Measurements from ENCODE around the gene CYP4V2. TPM values are rescaled to one million over a fixed set of nuclear protein-coding genes. Genes with fewer than 3 reads are reported as not detected.

Gene CYP4V2
- polyA plus RNA-seq: 18.9 TPM

DNA sequence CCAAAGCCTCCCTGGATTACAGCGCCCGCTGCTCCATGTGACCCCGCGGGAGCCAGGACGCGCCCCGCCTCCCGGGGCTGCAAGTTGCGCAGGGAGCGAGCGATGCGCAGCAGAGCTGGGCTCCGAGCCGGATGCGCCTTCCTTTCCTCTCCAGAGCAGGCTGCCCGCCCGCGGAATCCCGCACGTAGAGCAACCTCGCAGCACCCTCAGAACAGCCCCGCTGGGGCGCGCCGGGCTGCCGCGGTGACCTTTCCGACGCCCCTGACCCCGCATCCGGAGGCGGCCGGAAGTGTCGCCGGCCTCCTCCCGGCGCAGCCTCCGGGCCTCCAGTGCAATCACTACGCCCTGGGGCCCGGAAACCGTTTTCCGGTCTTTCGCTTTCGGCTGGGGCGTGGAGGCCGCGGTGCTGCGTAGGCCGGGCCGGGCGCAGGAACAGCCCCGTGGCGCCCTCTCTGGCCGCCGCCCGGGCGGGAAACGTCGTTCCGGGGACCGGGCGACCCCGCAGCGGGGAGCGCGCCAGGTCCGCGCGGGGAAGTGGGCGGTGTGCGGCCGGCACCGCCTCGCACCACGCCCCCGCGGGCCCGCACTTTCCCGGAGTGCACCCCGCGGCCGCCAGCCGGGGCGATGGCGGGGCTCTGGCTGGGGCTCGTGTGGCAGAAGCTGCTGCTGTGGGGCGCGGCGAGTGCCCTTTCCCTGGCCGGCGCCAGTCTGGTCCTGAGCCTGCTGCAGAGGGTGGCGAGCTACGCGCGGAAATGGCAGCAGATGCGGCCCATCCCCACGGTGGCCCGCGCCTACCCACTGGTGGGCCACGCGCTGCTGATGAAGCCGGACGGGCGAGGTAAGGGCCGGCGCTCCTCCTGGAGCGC, at the start of gene CYP4V2:
Gene CYP4V2, plus strand, starts transcription at position 368 of the 866 bp plus-strand sequence. Its CDS starts 257 bp downstream, at position 625.
- Mint-ChIP-seq H3K9me3 (no peaks in the 10 kb centered on the region), H3K36me3 (peaks cover 3% of the 10 kb centered on the region), H3K27ac (peak within 1 kb of the TSS; percentile 96 to 97 (median 96)), H3K27me3 (no peaks in the 10 kb centered on the region), H3K4me3 (peak within 1 kb of the TSS; percentile 91 to 99 (median 92)), H3K4me1 (peaks cover 20 to 31% (median 25%) of the 10 kb centered on the region in 3 donors)

DNA sequence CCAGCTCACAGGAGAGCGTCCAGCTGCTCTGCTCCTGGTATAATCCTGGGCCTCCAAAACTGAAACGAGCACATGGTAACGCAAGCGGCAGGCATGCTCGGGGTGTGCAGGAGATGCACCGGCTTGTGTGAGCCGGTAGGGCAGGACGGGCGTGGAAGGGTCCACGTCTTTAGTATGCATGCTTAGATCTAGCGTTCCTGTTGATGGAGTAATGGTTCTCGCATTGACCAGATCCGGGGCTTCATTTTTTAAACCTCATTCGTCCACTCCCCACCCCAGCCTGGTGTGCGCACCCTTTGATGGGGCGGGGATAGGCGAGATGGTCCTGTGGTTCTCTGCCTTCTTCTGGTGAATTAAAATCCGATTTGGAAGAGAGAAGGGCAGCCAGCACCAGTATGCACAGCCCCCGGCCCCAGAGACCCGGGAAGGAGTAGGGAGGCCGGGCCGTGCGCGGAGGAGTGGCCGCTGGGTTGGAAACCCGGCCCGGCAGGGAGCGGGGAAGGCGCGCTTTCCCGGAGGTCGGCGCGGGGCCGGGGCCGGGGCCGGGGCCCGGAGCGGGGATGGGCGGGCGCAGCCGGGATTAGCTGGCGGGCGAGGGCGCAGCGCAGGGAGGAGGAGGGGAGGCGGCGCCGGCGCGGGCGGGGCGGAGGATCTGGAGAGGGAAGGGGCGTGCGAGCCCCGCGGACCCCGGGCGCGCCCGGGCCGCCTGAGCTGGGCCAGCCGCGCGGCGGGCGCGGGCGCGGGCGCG, 47.0 kb upstream of the CYP4V2 start:
- Mint-ChIP-seq H3K4me3 (peak overlapping the region; percentile 16 to 86 (median 68)), H3K9me3 (no peaks in the 10 kb centered on the region), H3K4me1 (peaks cover 0 to 13% (median 11%) of the 10 kb centered on the region in 3 donors), H3K36me3 (peaks cover 4% of the 10 kb centered on the region), H3K27ac (peak overlapping the region in 1 of 3 donors; percentile 10), H3K27me3 (peaks cover 35% of the 10 kb centered on the region)

DNA sequence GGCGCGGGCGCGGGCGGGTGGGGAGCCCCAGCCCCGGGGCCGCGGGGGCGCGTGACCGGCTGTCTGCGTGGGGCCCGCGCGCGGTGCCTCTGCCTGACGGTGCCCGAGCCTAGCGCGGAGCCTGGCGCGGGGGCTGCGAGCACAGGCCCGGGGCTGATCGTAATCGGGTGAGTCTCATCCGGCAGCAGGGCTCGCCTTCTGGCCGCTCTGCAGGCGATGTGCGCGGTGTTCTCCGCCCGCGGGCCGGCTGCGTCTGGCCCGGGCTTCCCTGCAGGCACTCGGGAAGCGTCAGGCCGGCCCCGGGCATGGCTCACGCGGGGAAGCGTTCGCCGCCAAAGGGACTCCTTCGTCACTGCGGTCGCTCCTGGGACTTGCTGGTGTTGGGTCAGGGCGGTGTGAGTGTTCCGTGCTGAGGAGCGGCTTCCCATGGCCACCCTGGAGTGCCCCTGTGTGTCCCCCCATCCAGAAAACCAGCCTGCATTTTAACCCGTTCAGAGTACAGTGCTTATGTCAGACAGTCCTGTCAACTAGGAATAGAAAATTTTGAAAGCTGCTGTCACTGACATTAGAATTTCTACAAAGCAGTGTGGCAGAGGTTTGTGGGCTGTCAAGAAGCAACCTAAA, 46.3 kb upstream of the CYP4V2 start:
- H3K9me3 Mint-ChIP-seq: no peaks in the 10 kb centered on the region
- peak overlapping the region; percentile 2 to 89 (median 73) for H3K4me3 Mint-ChIP-seq
- H3K4me1 Mint-ChIP-seq: peaks cover 0 to 13% (median 11%) of the 10 kb centered on the region in 3 donors
- peaks cover 4% of the 10 kb centered on the region for H3K36me3 Mint-ChIP-seq
- no peak overlapping the region for H3K27ac Mint-ChIP-seq
- peaks cover 35% of the 10 kb centered on the region for H3K27me3 Mint-ChIP-seq

DNA sequence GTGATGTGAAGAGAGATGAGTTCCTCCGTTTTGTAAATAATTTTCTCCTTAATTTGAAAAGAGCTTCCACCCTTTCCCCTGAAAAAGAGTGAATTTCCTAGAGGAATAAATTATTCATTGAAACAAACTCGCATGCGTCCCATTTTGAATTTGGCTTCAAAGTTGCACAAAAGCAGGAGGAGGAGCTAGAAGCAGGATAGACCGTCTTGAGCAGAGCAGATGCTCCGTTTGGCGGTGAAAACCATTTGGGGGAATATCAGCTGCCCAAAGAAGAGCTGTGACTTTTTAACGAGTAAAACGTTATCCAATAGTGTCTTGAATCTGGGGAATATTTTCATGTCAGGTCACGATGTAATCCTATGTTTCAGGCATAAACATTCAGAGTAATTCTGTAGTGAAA, 44.9 kb upstream of the CYP4V2 start:
- no peak overlapping the region for H3K27ac Mint-ChIP-seq
- peaks cover 2% of the 10 kb centered on the region for H3K36me3 Mint-ChIP-seq
- H3K27me3 Mint-ChIP-seq: peaks cover 41% of the 10 kb centered on the region
- peaks cover 5 to 15% (median 14%) of the 10 kb centered on the region in 3 donors for H3K4me1 Mint-ChIP-seq
- no peak overlapping the region for H3K4me3 Mint-ChIP-seq
- no peaks in the 10 kb centered on the region for H3K9me3 Mint-ChIP-seq

GRCh38 chr4:186148336-186148975, 42.9 kb upstream of the CYP4V2 start:
- Mint-ChIP-seq H3K9me3 (no peaks in the 10 kb centered on the region), H3K27ac (no peak overlapping the region), H3K4me1 (peaks cover 7 to 18% (median 17%) of the 10 kb centered on the region in 3 donors), H3K4me3 (no peak overlapping the region), H3K36me3 (no peaks in the 10 kb centered on the region), H3K27me3 (peaks cover 45% of the 10 kb centered on the region)

DNA sequence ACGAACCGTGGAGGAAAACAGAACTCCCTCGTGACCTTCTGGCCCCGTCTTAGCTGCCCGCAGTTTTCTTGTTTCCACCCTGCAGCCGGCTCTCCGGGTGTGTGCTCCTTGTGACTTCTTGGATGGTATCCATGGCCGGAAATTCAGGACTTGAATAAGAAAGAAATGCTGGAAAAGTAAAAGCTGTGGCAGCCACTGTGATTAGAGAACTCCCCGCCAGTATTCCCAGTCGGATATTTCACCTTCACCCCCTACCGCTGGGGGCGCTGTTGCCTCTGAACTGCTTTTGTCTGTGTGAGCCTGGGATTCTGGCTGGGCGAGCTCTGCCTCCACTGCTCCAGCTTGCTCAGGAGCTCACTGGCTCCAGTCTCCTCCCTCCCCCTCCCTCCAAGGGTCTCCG, 41.5 kb upstream of the CYP4V2 start:
- no peaks in the 10 kb centered on the region for H3K9me3 Mint-ChIP-seq
- H3K4me1 Mint-ChIP-seq: peaks cover 7 to 13% (median 13%) of the 10 kb centered on the region in 3 donors
- H3K36me3 Mint-ChIP-seq: no peaks in the 10 kb centered on the region
- no peak overlapping the region for H3K4me3 Mint-ChIP-seq
- H3K27ac Mint-ChIP-seq: no peak overlapping the region
- H3K27me3 Mint-ChIP-seq: peaks cover 36% of the 10 kb centered on the region

DNA sequence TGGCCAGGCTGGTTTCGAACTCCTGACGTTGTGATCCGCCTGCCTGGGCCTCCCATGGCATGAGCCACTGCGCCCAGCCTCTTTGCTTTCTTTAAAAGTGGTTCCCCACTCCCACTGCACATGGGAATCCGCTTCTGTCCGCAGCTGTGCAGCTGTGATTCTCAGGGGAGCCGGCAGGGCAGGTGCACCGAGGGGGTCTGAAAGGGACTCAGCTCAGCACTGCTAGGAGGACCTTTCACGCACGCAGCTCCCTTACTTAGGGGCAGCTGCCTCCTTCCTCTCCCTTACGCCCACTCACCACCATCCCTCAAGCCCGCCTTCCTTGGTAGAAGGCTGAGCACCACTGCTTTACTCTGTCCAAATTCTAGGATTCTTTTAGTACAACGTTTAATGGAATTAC, 40.4 kb upstream of the CYP4V2 start:
- peaks cover 34% of the 10 kb centered on the region for H3K27me3 Mint-ChIP-seq
- peaks cover 6 to 7% (median 7%) of the 10 kb centered on the region in 3 donors for H3K4me1 Mint-ChIP-seq
- peak overlapping the region in 1 of 4 donors; percentile 75 for H3K4me3 Mint-ChIP-seq
- H3K36me3 Mint-ChIP-seq: no peaks in the 10 kb centered on the region
- peak overlapping the region in 1 of 3 donors; percentile 30 for H3K27ac Mint-ChIP-seq
- no peaks in the 10 kb centered on the region for H3K9me3 Mint-ChIP-seq

DNA sequence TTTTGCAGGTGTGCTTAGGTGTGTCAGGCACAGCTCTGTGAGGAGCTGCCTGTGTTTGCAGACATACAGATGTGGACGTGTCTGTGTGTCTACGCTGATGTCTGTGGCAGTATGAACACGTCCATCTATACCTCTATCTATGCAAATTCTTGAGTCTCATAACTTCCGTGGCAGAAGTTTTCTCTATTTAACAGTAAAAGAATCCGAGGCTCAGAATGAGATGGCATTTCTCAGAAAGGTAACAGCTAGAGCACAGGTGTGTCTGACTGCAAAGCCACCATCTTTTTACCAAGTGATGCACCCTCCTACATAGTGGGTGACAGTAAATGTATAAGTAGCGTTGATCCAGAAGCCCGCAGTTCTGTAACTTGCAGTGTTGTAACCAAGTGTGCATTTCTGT, 39.9 kb upstream of the CYP4V2 start:
- Mint-ChIP-seq H3K9me3 (no peaks in the 10 kb centered on the region), H3K4me1 (peaks cover 6 to 7% (median 7%) of the 10 kb centered on the region in 3 donors), H3K4me3 (peak overlapping the region in 2 of 4 donors; percentile 17 to 75), H3K36me3 (no peaks in the 10 kb centered on the region), H3K27ac (peak overlapping the region in 1 of 3 donors; percentile 30), H3K27me3 (peaks cover 29% of the 10 kb centered on the region)

DNA sequence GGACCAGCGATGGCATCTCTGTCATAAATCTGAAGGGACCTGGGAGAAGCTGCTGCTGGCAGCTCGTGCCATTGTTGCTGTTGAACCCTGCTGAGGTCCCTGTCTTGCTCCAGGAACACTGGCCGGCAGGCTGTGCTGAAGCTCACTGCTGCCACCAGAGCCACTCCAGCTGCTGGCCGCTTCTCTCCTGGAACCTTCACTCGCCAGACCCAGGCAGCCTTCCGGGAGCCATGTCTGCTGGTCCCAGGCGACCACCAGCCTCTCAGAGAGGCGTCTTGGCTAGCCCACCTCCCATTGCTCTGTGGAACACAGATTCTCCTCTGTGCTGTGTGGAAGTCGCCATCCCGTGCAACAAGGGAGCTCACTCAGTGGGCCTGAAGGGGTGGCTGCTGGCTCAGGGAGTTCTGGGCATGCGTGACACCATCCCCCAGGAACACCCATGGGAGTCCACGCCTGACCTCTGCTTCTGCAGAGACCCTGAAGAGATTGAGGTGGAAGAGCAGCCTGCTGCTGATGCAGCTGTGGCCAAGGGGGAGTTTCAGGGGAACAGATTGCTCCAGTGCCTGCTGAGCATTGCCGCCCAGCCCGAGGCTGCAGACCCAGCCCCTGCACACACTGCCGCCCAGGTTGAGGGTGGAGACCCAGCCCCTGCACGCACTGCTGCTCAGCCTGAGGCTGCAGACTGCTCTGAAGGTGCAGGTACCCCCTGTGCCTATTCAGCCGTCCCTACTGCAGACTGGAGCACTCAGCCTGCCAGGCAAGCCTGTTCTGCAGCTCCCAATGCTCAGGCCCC, 33.1 kb upstream of the CYP4V2 start:
- H3K27ac Mint-ChIP-seq: peak overlapping the region in 1 of 3 donors; percentile 5
- H3K9me3 Mint-ChIP-seq: no peaks in the 10 kb centered on the region
- H3K4me3 Mint-ChIP-seq: peak overlapping the region in 1 of 4 donors; percentile 30
- peaks cover 0 to 7% (median 5%) of the 10 kb centered on the region in 3 donors for H3K4me1 Mint-ChIP-seq
- peaks cover 11% of the 10 kb centered on the region for H3K27me3 Mint-ChIP-seq
- H3K36me3 Mint-ChIP-seq: no peaks in the 10 kb centered on the region

DNA sequence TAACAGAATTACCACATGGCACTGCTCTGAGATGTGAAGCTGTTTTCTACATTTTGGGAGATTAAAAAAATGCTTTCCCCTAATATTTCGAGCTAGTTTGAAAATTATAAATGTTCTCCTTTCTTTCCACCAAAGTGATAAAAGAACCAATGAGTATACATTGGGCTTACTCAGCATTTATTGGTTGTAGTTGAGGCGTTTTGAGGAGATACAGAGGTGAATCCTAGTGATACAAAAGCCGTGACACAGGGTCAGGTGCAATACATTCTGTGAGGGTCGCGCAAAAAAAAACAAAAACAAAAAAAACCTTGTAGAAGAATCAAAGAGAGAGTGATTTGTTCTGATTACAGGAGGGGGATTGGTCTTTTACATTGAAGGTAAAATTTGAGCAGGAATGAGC, 32.4 kb upstream of the CYP4V2 start:
- no peak overlapping the region for H3K4me3 Mint-ChIP-seq
- peaks cover 0 to 7% (median 5%) of the 10 kb centered on the region in 3 donors for H3K4me1 Mint-ChIP-seq
- H3K27ac Mint-ChIP-seq: no peak overlapping the region
- H3K9me3 Mint-ChIP-seq: no peaks in the 10 kb centered on the region
- peaks cover 9% of the 10 kb centered on the region for H3K27me3 Mint-ChIP-seq
- H3K36me3 Mint-ChIP-seq: no peaks in the 10 kb centered on the region

DNA sequence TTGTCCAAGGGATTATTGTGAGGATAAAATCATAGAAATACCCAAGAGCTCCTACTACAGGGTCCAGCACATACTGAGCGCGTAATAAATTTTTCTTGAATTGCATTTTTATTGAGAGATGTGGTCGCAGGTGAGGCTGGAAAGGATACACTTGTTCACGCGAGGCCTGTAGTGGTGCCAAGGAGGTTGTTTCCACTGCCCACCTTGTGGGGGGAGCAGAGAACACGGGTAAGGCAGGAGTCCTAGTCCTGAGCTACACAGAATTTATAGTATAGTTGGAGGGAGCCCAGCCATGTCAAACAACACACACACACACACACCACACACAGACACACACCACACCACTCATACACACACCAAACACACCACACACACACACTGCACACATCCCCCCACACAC, 31.8 kb upstream of the CYP4V2 start:
- Mint-ChIP-seq H3K4me3 (no peak overlapping the region), H3K27ac (no peak overlapping the region), H3K36me3 (no peaks in the 10 kb centered on the region), H3K4me1 (peaks cover 0 to 7% (median 5%) of the 10 kb centered on the region in 3 donors), H3K9me3 (no peaks in the 10 kb centered on the region), H3K27me3 (peaks cover 11% of the 10 kb centered on the region)

DNA sequence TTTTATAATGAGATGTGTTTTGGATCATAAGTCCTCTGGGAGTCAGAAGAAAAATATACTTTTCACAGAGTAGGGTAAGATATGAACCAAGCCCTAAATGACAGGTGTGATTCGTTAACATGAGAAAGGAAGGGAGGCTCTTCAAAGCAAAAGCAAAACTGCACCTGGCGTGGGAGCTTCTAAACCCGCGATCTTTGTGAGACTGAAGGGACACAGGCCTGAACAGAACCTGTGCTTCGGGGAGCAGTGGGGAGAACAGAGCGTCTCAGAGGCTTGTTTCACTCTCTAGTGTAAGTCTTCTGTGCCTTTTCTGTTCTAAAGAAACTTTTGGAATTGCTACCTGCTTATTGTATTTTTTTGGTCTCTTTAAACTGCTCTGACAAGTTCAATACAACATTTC, 30.2 kb upstream of the CYP4V2 start:
- H3K27me3 Mint-ChIP-seq: peaks cover 7% of the 10 kb centered on the region
- H3K4me1 Mint-ChIP-seq: peaks cover 0 to 7% (median 5%) of the 10 kb centered on the region in 3 donors
- no peak overlapping the region for H3K27ac Mint-ChIP-seq
- no peaks in the 10 kb centered on the region for H3K9me3 Mint-ChIP-seq
- H3K4me3 Mint-ChIP-seq: peak overlapping the region in 2 of 4 donors; percentile 23 to 30
- no peaks in the 10 kb centered on the region for H3K36me3 Mint-ChIP-seq

GRCh38 chr4:186166852-186167512, 24.4 kb upstream of the CYP4V2 start:
- no peak overlapping the region for H3K4me3 Mint-ChIP-seq
- peaks cover 12% of the 10 kb centered on the region for H3K27me3 Mint-ChIP-seq
- no peaks in the 10 kb centered on the region for H3K36me3 Mint-ChIP-seq
- no peak overlapping the region for H3K27ac Mint-ChIP-seq
- H3K4me1 Mint-ChIP-seq: peaks cover 0 to 2% (median 0%) of the 10 kb centered on the region in 3 donors
- H3K9me3 Mint-ChIP-seq: no peaks in the 10 kb centered on the region
